HG02798 (cell line): ENCODE measurements around the gene ZFAND3.

ENCODE experiments used
- ATAC-seq: cut with Tn5 transposase; IDR thresholded peaks from one replicate; pipeline ENCODE4 v1.9.1; 2021; ENCODE audit warnings: mild to moderate bottlenecking; ENCODE audit not compliant: unreplicated experiment, poor library complexity

Gene ZFAND3

DNA sequence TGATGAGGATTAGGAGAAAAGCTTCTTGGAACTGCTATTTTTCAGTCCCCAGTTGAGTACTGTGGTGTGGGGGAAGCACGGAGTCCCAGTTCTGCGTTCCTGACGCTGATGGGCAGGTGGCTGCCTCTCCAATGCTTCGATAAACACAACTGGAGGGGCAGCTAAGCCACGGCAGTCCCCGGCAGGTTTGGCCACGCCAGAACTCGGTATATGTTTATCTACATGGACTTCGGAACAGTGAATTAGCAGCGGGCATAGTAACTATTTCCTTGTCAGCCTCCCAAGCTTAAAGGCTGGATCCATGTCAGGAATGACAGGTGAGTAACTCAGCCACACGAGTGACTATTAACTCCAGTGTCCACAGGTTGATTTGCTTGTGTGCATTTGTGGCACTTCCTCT lies 354.4 kb downstream of the ZFAND3 start:
- no peak for ATAC-seq

DNA sequence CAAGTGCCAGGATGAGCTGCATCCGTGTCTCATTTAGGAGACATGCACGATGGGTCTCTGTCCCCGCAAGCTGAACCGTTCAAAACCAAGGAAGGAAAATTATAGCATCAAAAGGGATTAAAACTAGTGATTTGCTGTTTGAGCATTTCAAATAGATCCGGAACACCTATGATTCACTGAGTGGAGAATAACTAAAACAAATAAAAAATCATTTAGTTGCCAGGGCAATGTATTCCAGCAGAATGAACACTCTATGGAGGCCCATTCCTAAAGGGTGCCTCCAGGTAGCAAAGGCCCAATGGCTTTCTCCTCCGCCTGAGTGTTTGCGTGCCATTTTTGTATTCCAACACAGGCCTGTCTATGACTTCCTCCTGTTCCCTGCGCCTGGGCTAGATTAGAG lies 354.8 kb downstream of the ZFAND3 start:
- ATAC-seq = no peak

DNA sequence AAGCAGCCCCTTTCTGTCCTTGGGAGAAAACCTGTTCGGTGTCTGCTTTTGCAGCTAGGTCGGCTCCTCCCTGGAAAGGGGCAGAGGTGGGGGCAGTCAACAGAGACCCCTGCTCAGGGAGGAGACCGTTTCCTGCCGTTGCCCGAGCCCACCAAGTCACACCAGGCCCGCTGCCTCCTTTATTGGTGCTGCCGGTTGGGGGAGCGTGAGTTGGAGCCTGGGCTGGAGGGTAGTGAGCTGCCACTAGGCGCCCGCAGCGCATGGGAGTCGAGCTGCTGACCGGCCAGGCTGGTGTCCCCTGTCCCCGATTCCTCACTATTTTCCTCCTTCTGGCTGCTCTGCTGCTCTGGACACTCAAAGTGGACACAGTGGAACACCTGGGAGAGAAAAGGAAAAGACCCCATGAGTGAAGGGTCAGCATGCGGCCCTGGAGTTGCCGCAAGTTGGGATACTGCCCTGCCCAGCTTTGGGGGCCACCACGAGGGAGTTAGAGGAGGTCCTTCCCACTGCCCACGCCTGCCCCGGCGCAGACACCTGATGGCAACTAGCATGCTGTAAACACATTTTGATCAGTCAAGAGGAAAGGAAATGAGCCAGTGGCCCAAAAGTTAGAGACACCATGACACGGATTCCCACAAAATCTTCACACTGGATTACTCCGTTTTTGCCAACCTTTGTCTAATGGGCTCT lies 355.4 kb downstream of the ZFAND3 start:
- no peak for ATAC-seq

DNA sequence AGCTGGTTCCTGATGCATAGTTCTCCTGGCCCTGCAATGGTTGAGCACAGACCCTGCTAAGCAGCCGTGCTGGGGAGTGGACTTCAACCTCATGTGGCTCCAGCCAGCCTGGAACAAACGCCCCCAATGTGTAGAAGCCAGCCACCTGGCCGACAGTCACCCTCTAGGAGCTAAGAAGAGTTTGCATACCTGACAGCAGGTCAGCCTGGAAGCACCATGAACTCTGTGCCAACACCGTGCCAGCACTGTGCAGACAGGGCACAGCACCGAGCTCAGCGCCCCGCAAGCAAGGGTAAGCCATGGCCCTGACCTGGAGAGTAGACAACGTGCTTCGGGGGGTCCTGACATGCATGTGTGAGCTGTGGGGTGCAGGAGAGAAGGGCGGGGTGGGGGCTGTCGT lies 356.3 kb downstream of the ZFAND3 start:
- no peak for ATAC-seq

DNA sequence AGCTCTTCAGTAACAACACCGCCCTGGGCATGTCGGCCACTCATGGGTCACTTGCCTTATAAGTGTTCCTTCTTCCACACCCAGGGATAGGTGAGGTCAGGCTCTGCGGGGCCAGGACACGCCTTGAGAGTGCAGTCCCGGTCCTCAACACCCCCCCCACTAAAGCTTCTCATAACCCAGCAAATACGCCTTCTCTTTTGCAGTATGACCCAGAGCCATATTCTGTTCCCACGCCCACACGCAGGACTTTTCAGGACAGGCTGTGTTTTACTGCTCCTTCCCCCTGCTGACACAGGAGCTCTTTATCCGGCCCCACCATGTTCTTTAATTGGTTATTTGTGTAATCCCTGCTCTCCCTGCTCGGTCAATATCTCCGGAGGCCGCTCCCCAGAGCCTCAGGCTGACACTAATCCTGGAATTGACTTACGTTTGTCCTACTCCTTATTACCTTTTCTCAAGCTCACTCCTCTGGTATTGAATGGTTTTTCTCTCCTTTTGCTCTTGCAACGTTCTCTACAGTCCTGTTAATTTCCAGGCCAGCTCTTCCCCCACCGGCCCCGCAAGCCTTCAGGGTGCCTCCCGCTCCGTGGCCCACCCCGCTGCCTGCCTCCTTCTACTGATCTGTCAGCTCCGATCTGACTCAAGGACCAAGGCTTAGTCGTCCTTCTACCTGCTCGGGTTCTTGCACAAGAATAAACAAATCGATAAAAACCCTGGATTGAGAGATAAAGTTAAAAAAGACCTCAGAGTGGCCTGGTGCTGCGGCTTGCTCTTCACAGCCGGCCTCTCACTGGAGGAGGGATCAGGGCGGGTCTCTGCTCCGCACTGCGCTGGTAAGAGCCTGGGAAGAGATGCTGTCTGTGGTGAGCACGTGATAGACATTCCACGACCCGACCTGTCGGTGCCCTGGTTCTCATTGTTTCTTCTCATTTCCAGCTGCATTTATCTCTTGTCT lies 357.5 kb downstream of the ZFAND3 start:
- no peak for ATAC-seq

DNA sequence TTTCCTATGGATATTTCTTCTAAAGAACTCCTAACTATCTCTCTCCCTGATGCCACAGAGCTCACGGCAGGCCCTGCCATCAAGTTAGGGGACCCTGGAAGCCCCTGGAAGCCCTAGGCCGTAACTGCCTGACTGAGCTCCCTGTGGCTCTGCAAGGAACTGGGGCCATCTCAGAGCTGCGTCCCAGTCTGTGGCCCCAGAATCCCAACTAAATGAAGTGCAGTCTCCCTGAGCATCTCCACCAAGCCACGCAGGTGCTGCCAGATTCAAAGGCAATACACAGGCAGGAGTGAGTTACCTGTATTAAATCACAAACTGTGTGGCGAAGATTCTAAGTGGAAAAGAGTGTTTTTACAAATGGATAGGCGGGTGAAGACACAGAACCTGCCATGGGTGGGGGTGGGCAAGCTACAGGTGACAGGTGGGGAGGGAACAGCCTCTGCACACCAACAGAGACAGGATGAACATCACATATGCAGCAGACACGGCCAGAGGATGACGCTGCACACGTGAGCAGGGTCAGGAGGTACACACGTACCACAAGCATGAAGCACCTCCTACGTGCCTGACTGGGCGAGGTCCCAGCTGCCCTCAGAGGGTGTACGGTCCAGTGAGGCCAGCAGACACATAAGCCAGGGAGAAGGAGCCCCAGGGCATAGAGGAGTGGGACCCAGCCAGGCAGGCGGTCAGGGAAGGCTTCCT lies 358.5 kb downstream of the ZFAND3 start:
- no peak for ATAC-seq

DNA sequence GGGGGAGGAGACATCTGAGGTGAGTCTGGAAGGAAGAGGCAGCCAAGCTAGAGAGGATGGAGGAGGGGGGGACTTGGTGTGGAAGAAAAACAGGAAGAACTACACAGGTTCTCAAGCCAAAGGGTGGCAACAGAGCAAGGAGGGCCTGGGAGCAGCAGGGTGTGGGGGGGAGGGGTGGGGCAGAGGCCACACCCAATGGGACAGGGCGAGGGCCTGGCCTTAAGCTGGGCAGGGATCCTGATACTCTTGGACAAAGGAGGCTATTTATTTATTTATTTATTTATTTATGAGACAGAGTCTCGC lies 359.0 kb downstream of the ZFAND3 start:
- ATAC-seq = no peak

DNA sequence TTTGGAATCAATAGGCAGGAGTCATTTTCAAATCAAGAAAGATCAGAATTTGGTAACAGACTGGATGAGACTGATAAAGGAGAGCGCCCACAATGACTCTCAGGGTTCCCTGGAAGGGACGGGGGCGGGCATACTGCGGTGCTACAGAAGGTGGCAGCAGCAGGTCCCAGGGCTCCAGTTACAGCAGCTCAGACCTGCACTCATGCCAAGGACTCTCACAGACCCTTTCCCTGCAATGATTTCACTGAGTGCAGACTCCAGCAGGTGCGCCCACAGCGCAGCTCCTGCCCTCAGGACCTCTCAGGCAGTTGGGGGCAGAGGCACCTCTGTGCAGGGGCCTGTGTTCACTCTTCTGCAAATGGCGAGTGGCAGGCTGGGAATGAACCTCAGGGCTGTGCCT lies 359.8 kb downstream of the ZFAND3 start:
- ATAC-seq = no peak

DNA sequence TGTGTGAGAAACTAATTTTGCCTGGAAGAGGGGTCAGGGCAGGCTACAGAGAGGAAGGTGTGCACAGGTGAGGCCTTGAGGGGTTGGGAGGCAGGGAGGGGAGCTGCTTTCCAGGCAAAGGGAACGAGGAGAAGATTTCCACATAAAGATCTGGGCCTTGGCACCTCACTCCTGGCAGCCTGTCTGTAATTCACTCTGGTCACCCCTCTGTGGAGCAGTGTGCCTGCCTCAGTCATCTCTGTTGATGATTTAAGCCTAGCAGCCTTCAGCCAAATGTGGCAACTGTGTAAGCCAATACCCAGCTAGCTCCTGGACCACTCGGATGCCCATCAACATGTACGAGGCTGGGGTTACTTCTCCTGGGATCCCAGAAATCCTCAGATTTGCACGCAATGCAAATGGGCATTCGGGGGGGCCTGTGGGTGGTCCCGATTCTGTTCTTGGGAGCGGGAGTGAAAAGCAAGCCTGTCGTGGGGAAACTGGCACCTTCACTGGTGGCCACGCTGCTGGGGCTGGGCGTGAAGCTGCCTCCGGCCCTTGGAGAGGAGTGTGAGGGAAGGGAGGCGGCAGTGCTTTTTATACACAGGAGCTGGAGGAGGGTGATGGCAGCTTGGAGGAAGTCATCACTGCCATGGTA lies 360.4 kb downstream of the ZFAND3 start:
- no peak for ATAC-seq

DNA sequence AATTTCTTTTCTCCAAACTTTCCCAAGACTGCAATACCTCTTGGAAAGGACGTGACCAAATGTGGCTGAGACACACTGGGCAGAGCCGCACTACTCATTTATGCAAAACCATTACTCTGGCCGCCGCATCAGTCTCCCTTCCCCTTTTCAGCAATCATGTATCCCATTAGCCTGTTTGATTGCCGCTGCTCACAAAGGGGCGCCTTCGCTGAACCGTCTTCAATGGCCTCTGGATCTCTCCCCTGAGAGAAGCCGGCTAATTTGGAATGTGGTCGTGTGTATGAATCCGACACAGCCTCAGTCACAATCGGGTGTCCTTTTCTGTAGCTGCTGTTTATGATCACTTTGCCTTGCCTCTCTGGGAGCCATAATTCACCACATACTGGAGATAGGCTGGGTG lies 361.1 kb downstream of the ZFAND3 start:
- ATAC-seq = no peak

DNA sequence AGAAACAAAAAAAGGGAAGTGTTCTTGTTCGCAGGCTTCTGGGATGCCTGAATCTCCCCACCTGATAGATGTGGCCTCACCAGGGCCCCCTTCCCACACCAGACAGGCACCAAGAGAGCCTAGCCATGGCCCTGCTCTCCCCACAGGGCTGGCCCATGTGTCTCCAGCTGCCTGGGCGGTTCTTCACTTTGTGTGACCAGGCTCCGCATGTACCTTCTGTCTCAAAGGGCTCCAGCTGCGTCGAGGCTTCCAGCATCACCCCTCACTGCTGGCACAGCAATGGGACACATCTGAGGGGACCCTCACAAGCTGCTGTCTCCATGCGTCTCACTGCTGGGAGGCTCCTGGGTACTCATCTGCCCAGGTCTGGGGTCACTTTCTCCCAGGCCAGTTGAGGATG lies 362.9 kb downstream of the ZFAND3 start:
- ATAC-seq = no peak

DNA sequence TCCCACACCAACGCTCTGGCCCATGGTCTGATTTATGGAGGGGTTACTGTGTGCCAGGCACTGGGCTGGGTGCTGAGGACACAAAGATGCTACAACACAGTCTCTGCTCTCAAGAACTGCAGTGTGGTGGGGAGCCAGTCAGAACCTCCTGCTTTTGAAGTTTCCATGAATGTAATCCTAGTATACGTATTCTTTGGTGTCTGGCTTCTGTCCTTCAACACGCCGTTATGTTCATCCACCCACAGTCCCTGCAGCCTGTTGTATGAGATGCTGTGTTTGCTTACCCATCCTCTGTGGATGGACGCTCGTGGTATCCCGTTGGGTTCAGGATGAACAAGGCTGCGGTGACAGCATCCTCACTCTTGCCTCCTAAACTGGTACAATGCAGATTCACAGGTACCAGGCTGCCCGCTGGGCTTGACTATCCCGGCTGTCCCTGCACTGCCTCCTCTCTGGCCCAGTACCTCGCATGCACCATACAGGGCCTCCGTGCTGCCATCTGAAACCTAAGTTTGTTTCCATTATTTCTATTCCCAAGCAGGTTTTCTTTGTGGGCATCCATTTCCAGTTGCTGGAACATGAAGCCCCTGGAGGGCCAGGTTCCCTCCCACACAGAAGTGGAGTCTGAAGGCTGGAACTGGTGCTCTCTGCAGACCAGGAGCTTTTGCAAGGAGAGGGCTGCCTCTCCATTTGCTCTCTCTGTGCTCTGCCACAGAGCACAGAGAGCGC lies 364.5 kb downstream of the ZFAND3 start:
- ATAC-seq = no peak

DNA sequence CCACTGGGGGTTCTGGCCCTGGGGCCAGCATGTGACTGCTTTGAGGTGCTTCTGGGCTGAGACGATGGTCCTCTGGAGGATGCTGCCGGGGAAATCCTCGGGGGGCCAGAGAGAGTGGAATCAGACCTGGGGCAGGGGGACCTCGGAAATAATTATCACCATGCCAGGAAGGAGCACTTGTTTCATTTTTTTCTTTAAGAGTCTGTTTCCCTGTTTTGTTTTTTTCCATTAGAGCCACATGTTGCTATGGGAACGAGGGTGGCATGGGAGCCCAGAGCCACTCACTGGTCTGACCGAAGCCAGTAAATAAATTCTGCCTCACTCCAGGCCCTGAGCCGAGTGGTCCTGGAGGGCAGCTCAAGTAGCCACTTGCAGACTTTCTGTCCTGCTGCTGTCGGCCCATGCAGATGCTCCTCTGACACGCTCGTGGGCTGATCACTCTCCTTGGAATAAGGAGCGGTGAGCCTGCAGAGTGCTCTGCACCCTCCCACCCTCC lies 365.1 kb downstream of the ZFAND3 start:
- ATAC-seq = no peak

DNA sequence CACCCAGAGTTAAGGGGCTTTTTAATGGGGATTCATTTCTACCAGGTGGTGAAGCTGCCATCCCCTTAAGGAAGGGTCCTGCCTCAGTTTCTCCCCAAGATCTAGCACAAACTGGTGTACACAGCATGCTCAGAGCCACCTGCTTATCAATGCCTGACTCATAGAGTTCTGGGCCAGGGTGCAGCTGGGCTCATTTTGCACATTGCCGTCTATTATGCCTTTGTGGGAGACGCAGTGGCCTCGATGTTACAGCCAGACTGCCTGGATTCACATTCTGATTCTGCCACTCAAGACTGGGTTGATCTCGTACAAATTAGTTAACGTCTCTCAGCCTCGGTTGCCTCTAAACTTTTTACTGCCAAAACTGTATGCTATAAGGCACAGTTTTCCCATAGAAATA lies 365.7 kb downstream of the ZFAND3 start:
- no peak for ATAC-seq

DNA sequence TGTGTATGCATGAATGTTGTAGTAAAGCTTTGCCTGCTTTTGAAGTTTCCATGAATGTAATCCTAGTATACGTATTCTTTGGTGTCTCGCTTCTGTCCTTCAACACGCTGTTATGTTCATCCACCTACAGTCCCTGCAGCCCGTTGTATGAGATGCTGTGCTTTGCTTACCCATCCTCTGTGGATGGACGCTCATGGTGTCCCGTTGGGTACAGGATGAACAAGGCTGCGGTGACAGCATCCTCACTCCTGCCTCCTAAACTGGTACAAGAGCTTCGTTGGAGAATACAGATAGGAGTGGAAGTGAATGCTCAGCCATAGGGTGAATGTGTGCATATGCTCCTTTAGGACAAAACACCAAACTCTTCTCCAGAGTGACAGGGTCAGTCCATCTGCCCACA lies 366.2 kb downstream of the ZFAND3 start:
- no peak for ATAC-seq

DNA sequence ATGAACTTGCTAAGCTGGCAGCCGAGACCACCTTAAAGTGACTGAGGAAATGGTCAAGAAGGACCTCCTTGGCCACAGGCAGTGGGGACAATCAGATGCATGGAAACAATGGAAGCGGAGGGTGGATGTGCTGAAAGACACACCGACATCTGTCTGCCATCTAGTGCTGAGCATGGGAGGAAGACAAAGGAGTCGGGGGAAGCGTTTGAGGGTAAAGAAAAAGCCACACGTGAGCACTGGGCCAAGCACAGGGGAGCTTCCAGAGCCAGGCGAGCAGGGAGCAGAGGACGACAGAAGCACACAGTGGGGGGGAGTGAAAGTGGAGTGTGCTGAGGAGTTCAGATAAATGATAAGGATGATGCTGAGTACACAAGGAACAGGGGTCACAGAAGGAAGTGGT lies 367.8 kb downstream of the ZFAND3 start:
- ATAC-seq = no peak

DNA sequence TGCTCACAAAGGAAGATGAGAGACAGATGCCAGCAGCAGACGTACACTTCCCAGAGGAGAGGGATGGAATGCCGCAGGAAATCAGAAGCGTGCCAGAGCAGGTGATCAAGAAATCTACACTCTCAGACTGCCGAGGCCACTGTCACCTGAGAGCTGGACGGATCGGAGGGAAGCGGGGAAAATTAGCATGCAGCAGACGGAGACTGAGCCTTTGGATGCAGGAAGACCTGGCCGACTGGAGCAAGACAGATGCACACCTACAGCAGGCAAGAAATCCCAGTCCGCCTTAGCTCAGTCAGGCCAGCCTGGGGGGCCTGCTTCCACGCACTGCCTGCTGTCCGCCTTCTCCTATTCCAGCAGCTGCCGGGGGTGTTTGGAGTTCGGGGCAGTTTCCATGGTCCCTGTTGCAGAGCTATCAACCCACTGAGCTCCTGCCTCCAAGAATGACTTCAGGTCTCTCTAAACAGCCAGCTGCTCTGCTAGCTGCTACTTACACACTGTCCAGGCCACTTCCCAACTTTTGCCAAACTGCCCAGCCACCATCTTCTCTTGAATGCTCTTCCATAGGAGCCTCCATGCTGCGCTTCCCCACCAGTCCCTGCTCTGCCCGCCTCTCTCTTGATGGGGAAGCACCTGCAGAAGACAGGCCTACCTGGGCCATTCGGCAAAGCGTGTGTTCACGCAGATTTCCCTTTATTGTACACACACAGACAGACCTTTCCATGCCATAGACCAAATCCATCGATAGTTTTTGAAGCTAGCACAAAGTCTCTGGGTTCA lies 368.5 kb downstream of the ZFAND3 start:
- ATAC-seq = no peak

DNA sequence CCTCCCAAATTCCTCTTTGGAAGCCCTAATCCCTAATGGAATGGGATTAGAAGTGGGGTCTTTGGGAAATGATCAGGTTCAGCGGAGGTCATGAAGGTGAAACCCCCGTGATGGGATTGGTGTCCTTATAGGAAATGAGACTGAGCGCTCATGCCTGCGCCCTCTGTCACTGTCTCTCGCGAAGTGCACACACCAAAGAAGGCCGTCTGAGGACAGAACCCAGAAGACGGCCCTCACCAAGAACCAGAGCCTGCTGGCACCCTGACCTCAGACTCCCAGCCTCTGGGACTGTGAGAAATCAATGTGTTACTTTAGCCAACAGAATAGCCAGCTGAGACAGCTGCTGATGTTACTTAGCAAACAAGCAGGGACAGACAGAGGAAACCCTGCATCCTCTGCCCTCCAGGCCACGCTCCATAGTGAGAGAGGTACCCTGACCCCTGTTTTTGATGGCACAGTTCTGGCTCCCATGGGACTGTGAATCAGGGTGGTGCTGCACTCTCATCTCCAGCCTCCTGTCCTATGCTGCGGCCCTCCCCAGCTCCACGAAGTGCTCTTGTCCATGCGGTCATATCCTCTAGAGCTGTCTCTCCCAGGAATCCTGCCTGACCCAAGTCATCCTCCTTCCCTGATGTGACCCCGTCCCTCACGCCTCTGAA lies 369.3 kb downstream of the ZFAND3 start:
- no peak for ATAC-seq

DNA sequence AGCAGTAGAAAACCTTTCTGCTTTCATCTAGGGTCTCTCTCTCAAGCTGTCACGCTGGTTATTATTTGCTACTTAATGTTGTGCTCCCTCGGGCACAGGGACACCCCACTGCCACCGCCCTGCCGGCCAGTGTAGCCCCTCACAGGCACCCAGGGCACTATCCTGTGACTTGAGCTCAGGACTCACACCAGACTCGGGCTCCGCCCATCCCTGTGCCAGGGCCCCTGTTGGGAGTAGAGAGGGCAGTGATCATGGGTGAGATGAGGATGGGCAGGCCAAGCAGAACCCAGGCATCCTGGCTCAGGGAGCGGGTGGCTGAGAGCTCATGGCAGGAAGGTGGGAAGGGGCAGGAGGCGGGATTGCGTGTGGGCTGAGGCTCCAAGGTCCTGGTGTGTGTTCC lies 371.9 kb downstream of the ZFAND3 start:
- ATAC-seq = no peak
